Panc1 (cell line): ENCODE data around the gene HTATIP2.

ENCODE experiments used
- CTCF ChIP-seq: fragments of 450-650 bp; IDR thresholded peaks from 2 replicates; pipeline ENCODE4 v1.5.1; 2017; ENCODE audit warnings: mild to moderate bottlenecking
- POLR2AphosphoS5 ChIP-seq: IDR thresholded peaks from 2 replicates; pipeline ENCODE4 v1.6.1; 2012; ENCODE audit warnings: mild to moderate bottlenecking, low read depth, low read length, moderate library complexity
- REST ChIP-seq, 2 experiments: IDR thresholded peaks; 2 replicates each; pipeline ENCODE4 v1.6.1; 2011 to 2012; ENCODE audit warnings: low read depth in 2 of 2, control low read depth in 1 of 2, low read length in 1 of 2, mild to moderate bottlenecking in 1 of 2, moderate library complexity in 1 of 2; ENCODE audit not compliant: insufficient read depth in 1 of 2
- SIN3A ChIP-seq: IDR thresholded peaks from 2 replicates; pipeline ENCODE4 v1.6.1; 2012; ENCODE audit warnings: low read depth, mild to moderate bottlenecking, low read length, moderate library complexity, borderline replicate concordance; ENCODE audit not compliant: insufficient read depth

GRCh38 chr11:20337526-20338154 is 25.9 kb upstream of the HTATIP2 start:
- TF ChIP-seq CTCF (peak; percentile 69), POLR2AphosphoS5 (no peak), REST (IDR thresholded peaks at IDR 0.05; ENCODE audit: insufficient read depth in 1 of 2, low read depth in 2 of 2, low read length in 1 of 2) (no peak), SIN3A (no peak)
